ENCODE measurements around the gene RELL1.

Gene RELL1

GRCh38 chr4:37639551-37640285, 46.5 kb downstream of the RELL1 start:
- Histone ChIP-seq H3K4me1 (ENCODE audit: control insufficient read depth in 1 of 2, insufficient read depth in 2 of 2, low read length in 2 of 2) (peaks cover 0 to 2% of the 10 kb centered on the region in 2 experiments), H4K91ac (ENCODE audit: low read depth, low read length) (no peak overlapping the region), H2BK5ac (ENCODE audit: low read depth, low read length, poor library complexity) (no peak overlapping the region), H4K8ac (ENCODE audit: low read depth, low read length) (no peak overlapping the region), H3K79me2 (ENCODE audit: control insufficient read depth, insufficient read depth, low read length, poor library complexity) (no peaks in the 10 kb centered on the region), H3K27ac (ENCODE audit: low read depth, low read length) (no peak overlapping the region), H3K23ac (ENCODE audit: low read length) (no peak overlapping the region), H4K12ac (ENCODE audit: low read depth, low read length) (no peak overlapping the region), H3K18ac (ENCODE audit: low read length) (no peak overlapping the region), H3K79me1 (ENCODE audit: low read length) (no peaks in the 10 kb centered on the region), H2BK120ac (ENCODE audit: insufficient read depth, low read length, poor library complexity) (no peak overlapping the region), H2AK5ac (ENCODE audit: low read length) (no peak overlapping the region), H3K4me2 (ENCODE audit: low read length) (no peak overlapping the region), H3K27me3 (ENCODE audit: insufficient read depth, low read length) (no peaks in the 10 kb centered on the region), H2BK12ac (ENCODE audit: low read length) (no peak overlapping the region), H3K4ac (ENCODE audit: low read depth, low read length) (no peak overlapping the region), H3K9ac (ENCODE audit: low read length) (no peak overlapping the region), H3K4me3 (ENCODE audit: low read depth, low read length) (no peak overlapping the region), H3K9me3 (ENCODE audit: insufficient read depth, low read depth, low read length) (no peaks in the 10 kb centered on the region), H2AFZ (ENCODE audit: insufficient read depth, low read length, poor library complexity) (no peak overlapping the region), H3K14ac (ENCODE audit: low read length) (no peak overlapping the region), H3K36me3 (ENCODE audit: control insufficient read depth in 1 of 2, insufficient read depth in 2 of 2, low read length in 2 of 2) (peaks cover 2% of the 10 kb centered on the region in 2 experiments)
- WGBS (ENCODE audit: extremely low coverage, insufficient coverage, insufficient read length) = no CpG with 5 or more reads among the region's 4 CpGs
- DNase-seq = no peak

GRCh38 chr4:37635155-37635554, 51.0 kb downstream of the RELL1 start:
- Histone ChIP-seq H4K12ac (ENCODE audit: low read depth, low read length) (no peak overlapping the region), H3K4ac (ENCODE audit: low read depth, low read length) (no peak overlapping the region), H3K18ac (ENCODE audit: low read length) (no peak overlapping the region), H3K4me2 (ENCODE audit: low read length) (no peak overlapping the region), H2BK5ac (ENCODE audit: low read depth, low read length, poor library complexity) (no peak overlapping the region), H3K4me3 (ENCODE audit: low read depth, low read length) (no peak overlapping the region), H3K9ac (ENCODE audit: low read length) (no peak overlapping the region), H2AK5ac (ENCODE audit: low read length) (no peak overlapping the region), H3K27me3 (ENCODE audit: insufficient read depth, low read length) (no peaks in the 10 kb centered on the region), H3K23ac (ENCODE audit: low read length) (no peak overlapping the region), H3K79me2 (ENCODE audit: control insufficient read depth, insufficient read depth, low read length, poor library complexity) (no peaks in the 10 kb centered on the region), H3K14ac (ENCODE audit: low read length) (no peak overlapping the region), H2AFZ (ENCODE audit: insufficient read depth, low read length, poor library complexity) (no peak overlapping the region), H3K36me3 (ENCODE audit: control insufficient read depth in 1 of 2, insufficient read depth in 2 of 2, low read length in 2 of 2) (peaks cover 6 to 11% of the 10 kb centered on the region in 2 experiments), H4K8ac (ENCODE audit: low read depth, low read length) (no peak overlapping the region), H3K4me1 (ENCODE audit: control insufficient read depth in 1 of 2, insufficient read depth in 2 of 2, low read length in 2 of 2) (no peaks in the 10 kb centered on the region), H3K27ac (ENCODE audit: low read depth, low read length) (no peak overlapping the region), H3K79me1 (ENCODE audit: low read length) (no peaks in the 10 kb centered on the region), H2BK120ac (ENCODE audit: insufficient read depth, low read length, poor library complexity) (no peak overlapping the region), H2BK12ac (ENCODE audit: low read length) (no peak overlapping the region), H4K91ac (ENCODE audit: low read depth, low read length) (no peak overlapping the region), H3K9me3 (ENCODE audit: insufficient read depth, low read depth, low read length) (no peaks in the 10 kb centered on the region)
- WGBS (ENCODE audit: extremely low coverage, insufficient coverage, insufficient read length) = no CpG with 5 or more reads among the region's 6 CpGs
- no peak for DNase-seq

- H3K27ac ChIP-seq (ENCODE audit: low read depth, low read length) = no peak overlapping the region
- H3K14ac ChIP-seq (ENCODE audit: low read length) = no peak overlapping the region
- H4K8ac ChIP-seq (ENCODE audit: low read depth, low read length) = no peak overlapping the region
- no peaks in the 10 kb centered on the region for H3K27me3 ChIP-seq (ENCODE audit: insufficient read depth, low read length)
- no peak overlapping the region for H3K18ac ChIP-seq (ENCODE audit: low read length)
- H2AK5ac ChIP-seq (ENCODE audit: low read length) = no peak overlapping the region
- H2BK12ac ChIP-seq (ENCODE audit: low read length) = no peak overlapping the region
- H3K4me2 ChIP-seq (ENCODE audit: low read length) = no peak overlapping the region
- DNase-seq = no peak
- no peak overlapping the region for H2BK5ac ChIP-seq (ENCODE audit: low read depth, low read length, poor library complexity)
- H3K4me3 ChIP-seq (ENCODE audit: low read depth, low read length) = no peak overlapping the region
- no peaks in the 10 kb centered on the region for H3K9me3 ChIP-seq (ENCODE audit: insufficient read depth, low read depth, low read length)
- H3K4me1 ChIP-seq (ENCODE audit: control insufficient read depth in 1 of 2, insufficient read depth in 2 of 2, low read length in 2 of 2) = no peaks in the 10 kb centered on the region
- H3K36me3 ChIP-seq (ENCODE audit: control insufficient read depth in 1 of 2, insufficient read depth in 2 of 2, low read length in 2 of 2) = peaks cover 6 to 13% of the 10 kb centered on the region in 2 experiments
- H3K79me1 ChIP-seq (ENCODE audit: low read length) = no peaks in the 10 kb centered on the region
- H4K91ac ChIP-seq (ENCODE audit: low read depth, low read length) = no peak overlapping the region
- H4K12ac ChIP-seq (ENCODE audit: low read depth, low read length) = no peak overlapping the region
- no CpG with 5 or more reads among the region's 4 CpGs for WGBS (ENCODE audit: extremely low coverage, insufficient coverage, insufficient read length)
- no peak overlapping the region for H3K23ac ChIP-seq (ENCODE audit: low read length)
- H3K79me2 ChIP-seq (ENCODE audit: control insufficient read depth, insufficient read depth, low read length, poor library complexity) = no peaks in the 10 kb centered on the region
- H2AFZ ChIP-seq (ENCODE audit: insufficient read depth, low read length, poor library complexity) = no peak overlapping the region
- no peak overlapping the region for H3K9ac ChIP-seq (ENCODE audit: low read length)
- H3K4ac ChIP-seq (ENCODE audit: low read depth, low read length) = no peak overlapping the region
- no peak overlapping the region for H2BK120ac ChIP-seq (ENCODE audit: insufficient read depth, low read length, poor library complexity)
Observed at GRCh38 chr4:37634180-37634579, 52.0 kb downstream of the RELL1 start.

- no peak overlapping the region for H3K14ac ChIP-seq (ENCODE audit: low read length)
- H3K9ac ChIP-seq (ENCODE audit: low read length) = no peak overlapping the region
- no peak overlapping the region for H4K8ac ChIP-seq (ENCODE audit: low read depth, low read length)
- no peak overlapping the region for H2BK120ac ChIP-seq (ENCODE audit: insufficient read depth, low read length, poor library complexity)
- H3K9me3 ChIP-seq (ENCODE audit: insufficient read depth, low read depth, low read length) = no peaks in the 10 kb centered on the region
- no peak overlapping the region for H2BK5ac ChIP-seq (ENCODE audit: low read depth, low read length, poor library complexity)
- H3K18ac ChIP-seq (ENCODE audit: low read length) = no peak overlapping the region
- no peak overlapping the region for H3K4ac ChIP-seq (ENCODE audit: low read depth, low read length)
- no peak overlapping the region for H4K12ac ChIP-seq (ENCODE audit: low read depth, low read length)
- no peaks in the 10 kb centered on the region for H3K79me1 ChIP-seq (ENCODE audit: low read length)
- H3K27me3 ChIP-seq (ENCODE audit: insufficient read depth, low read length) = no peaks in the 10 kb centered on the region
- DNase-seq = no peak
- H2AFZ ChIP-seq (ENCODE audit: insufficient read depth, low read length, poor library complexity) = no peak overlapping the region
- no peak overlapping the region for H4K91ac ChIP-seq (ENCODE audit: low read depth, low read length)
- no peaks in the 10 kb centered on the region for H3K79me2 ChIP-seq (ENCODE audit: control insufficient read depth, insufficient read depth, low read length, poor library complexity)
- no peak overlapping the region for H3K4me2 ChIP-seq (ENCODE audit: low read length)
- no CpG with 5 or more reads among the region's 3 CpGs for WGBS (ENCODE audit: extremely low coverage, insufficient coverage, insufficient read length)
- no peak overlapping the region for H3K23ac ChIP-seq (ENCODE audit: low read length)
- H2AK5ac ChIP-seq (ENCODE audit: low read length) = no peak overlapping the region
- no peak overlapping the region for H2BK12ac ChIP-seq (ENCODE audit: low read length)
- no peak overlapping the region for H3K4me3 ChIP-seq (ENCODE audit: low read depth, low read length)
- H3K27ac ChIP-seq (ENCODE audit: low read depth, low read length) = no peak overlapping the region
- H3K36me3 ChIP-seq (ENCODE audit: control insufficient read depth in 1 of 2, insufficient read depth in 2 of 2, low read length in 2 of 2) = peaks cover 6 to 13% of the 10 kb centered on the region in 2 experiments
- H3K4me1 ChIP-seq (ENCODE audit: control insufficient read depth in 1 of 2, insufficient read depth in 2 of 2, low read length in 2 of 2) = peaks cover 0 to 6% of the 10 kb centered on the region in 2 experiments
Observed at GRCh38 chr4:37632836-37633235, 53.3 kb downstream of the RELL1 start.

Data from trophoblast cell (in vitro differentiated cells and primary cell).